ENCODE data around the gene ELAVL3. TPM values are rescaled to one million over a fixed set of nuclear protein-coding genes. Genes with fewer than 3 reads are reported as not detected.

Gene ELAVL3
- total RNA-seq, 4 donors from 2014 or later, result not detected

DNA sequence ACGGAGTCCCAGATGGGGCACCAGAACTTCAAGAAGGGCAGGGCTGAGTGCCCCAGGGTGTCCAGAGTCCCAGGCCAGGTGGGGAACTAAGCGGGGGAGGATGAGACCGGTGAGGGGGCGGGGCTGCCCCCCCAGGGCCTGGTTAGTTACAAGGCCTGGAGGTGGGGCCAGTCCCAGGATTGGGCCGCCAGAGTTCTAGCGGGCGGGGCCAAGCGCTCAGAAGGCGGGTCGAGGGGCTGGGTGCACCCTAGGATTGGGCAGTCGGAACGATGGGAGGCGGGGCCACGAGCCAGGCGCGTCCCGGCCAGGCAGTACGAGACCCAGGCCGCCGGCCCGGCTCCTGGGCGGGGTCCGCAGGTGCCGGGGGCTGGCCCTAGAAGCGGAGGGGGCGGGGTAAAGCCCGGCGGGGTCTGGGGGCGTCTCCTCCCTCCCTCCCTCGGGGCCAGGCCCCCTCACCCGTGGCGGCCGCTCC is 24.2 kb upstream of the ELAVL3 start:
- TF ChIP-seq, protein P1, sequence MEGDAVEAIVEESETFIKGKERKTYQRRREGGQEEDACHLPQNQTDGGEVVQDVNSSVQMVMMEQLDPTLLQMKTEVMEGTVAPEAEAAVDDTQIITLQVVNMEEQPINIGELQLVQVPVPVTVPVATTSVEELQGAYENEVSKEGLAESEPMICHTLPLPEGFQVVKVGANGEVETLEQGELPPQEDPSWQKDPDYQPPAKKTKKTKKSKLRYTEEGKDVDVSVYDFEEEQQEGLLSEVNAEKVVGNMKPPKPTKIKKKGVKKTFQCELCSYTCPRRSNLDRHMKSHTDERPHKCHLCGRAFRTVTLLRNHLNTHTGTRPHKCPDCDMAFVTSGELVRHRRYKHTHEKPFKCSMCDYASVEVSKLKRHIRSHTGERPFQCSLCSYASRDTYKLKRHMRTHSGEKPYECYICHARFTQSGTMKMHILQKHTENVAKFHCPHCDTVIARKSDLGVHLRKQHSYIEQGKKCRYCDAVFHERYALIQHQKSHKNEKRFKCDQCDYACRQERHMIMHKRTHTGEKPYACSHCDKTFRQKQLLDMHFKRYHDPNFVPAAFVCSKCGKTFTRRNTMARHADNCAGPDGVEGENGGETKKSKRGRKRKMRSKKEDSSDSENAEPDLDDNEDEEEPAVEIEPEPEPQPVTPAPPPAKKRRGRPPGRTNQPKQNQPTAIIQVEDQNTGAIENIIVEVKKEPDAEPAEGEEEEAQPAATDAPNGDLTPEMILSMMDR (IDR thresholded peaks at IDR 0.05), result no peak
- no peak for TF ChIP-seq POLR2A (IDR thresholded peaks at IDR 0.05)
- 1 to 2% methylated on average over 6 of the region's 33 CpGs for WGBS, 2 donors
- DNase-seq (ENCODE audit: low spot score in 2 of 2), result peak; percentile 95 to 99
- intact Hi-C loops (cut with DNase I; ENCODE audit: low total_unique reads), result no loop called here
- H3K4me3 ChIP-seq (ENCODE audit: low read depth, poor library complexity, severe bottlenecking), result peak overlapping the region; percentile 73

DNA sequence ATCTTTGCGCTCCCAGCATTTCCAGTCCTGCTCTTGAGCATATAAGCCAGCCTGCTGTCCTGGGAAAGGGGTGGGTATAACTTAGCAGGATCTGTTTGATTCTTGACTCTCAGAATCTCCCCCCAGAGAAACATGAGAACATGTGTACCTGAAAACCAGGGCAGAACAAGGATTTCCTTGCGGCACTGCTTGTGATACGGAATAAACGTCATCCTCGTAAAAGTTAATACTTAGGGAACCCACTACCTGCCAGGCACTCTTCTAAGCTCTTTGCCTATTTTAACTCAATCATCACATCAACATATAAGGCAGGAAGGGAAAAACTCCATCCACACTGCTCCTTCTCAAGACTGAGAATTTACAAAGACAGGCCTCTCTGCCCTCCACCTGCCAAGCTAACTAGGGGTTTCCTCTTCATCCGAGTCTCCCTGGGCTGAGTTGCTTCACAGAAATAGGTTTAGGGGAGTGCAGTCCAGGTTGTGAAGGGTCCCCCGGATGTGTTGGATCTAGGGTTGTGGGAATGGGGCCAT is 23.7 kb upstream of the ELAVL3 start:
- no peak for DNase-seq (ENCODE audit: low spot score in 2 of 2)
- intact Hi-C loops (cut with DNase I; ENCODE audit: low total_unique reads), result no loop called here
- WGBS, 2 donors, result 35 to 40% methylated on average over 7 of the region's 7 CpGs
- H3K4me3 ChIP-seq (ENCODE audit: low read depth, poor library complexity, severe bottlenecking), result no peak overlapping the region
- TF ChIP-seq, protein P1 (IDR thresholded peaks at IDR 0.05), result no peak
- no peak for TF ChIP-seq POLR2A (IDR thresholded peaks at IDR 0.05)

DNA sequence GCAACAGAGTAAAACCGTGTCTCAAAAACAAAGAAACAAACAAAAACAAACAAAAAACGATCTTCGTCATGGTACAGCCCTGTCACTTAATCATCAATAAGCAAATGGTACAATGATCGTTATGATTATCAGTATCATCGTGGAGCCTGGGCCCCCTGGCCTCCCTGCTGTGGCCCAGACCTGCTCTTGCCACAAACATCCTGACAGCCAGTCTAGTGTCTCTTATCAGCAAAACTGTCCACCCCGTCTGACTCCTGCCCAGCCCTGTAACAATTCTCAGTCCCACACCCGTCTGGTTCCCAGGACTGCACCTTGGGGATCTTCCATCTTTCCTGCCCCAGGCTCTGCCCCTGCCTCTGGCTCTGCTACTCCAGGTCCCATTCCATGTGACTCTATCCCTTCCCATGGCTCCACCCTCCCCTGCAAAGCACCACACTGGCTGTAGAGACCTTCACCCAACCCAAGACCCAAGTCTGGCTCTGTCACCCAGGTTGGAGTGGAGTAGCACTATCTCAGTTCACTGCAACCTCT is 19.1 kb upstream of the ELAVL3 start:
- WGBS, 2 donors, result 83 to 84% methylated on average over 7 of the region's 7 CpGs
- intact Hi-C loops (cut with DNase I; ENCODE audit: low total_unique reads), result loop anchor here (10.0 kb wide), 1 partner anchor 85 kb away; no protein-coding TSS in a partner anchor
- TF ChIP-seq, protein P1 (IDR thresholded peaks at IDR 0.05), result no peak
- no peak for TF ChIP-seq POLR2A (IDR thresholded peaks at IDR 0.05)
- DNase-seq (ENCODE audit: low spot score in 2 of 2), result no peak
- no peak overlapping the region for H3K4me3 ChIP-seq (ENCODE audit: low read depth, poor library complexity, severe bottlenecking)

DNA sequence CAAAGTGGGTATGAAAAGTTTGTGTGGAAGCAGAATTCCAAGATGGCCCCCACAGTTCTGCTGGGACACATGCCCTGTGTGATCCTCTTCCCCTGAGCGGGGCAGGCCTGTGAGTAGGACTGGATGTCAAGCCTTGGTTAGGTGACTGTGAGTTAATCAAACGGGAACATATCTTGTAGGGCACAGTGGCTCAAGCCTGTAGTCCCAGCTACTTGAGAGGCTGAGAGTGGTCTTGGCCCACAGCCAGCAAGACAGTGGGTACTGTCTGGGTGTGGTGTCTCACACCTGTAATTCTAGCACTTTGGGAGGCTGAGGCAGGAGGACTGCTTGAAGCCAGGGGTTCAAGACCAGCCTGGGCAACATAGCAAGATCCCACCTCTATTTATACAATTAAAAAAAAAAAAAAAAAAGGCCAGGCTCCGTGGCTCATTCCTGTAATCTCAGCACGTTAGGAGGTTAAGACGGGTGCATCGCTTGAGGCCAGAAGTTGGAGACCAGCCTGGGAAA is 18.4 kb upstream of the ELAVL3 start:
- 90 to 97% methylated on average over 6 of the region's 6 CpGs for WGBS, 2 donors
- TF ChIP-seq POLR2A (IDR thresholded peaks at IDR 0.05), result no peak
- TF ChIP-seq, protein P1 (IDR thresholded peaks at IDR 0.05), result no peak
- no peak for DNase-seq (ENCODE audit: low spot score in 2 of 2)
- no peak overlapping the region for H3K4me3 ChIP-seq (ENCODE audit: low read depth, poor library complexity, severe bottlenecking)
- intact Hi-C loops (cut with DNase I; ENCODE audit: low total_unique reads), result loop anchor here (10.0 kb wide), 1 partner anchor 86 kb away; no protein-coding TSS in a partner anchor

DNA sequence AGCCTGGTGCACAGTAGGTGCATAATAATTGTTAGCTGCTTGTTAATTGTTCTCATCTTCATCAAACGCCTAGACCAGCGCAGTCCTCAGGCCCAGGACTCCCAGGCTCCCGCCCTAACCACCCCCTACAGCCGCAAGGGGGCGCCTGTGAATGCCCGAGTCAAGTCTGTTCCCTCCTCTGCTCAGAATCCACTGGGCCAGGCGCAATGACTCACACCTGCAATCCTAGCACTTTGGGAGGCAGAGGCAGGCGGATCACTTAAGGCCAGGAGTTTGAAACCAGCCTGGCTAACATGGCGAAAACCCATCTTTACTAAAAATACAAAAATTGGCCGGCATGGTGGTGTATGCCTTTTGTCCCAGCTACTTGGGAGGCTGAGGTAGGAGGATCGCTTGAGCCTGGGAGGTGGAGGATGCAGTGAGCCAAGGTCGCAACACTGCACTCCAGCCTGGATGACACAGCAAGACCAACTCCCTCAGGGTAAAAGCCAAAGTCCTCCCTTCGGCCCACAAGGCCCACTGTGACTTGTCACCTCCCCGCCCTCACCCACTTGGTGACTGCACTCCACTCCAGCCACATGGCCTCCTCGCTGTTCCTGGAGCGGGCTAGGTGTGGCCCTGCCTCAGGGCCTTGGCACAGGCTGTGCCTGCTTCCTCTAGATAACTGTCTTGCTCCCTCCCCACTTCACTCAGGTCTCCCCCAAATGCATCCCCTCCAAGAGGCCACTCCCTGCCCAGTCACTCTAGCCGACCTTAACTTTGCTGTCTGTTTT is 15.7 kb upstream of the ELAVL3 start:
- intact Hi-C loops (cut with DNase I; ENCODE audit: low total_unique reads), result loop anchor here (10.0 kb wide), 1 partner anchor 88 kb away; no protein-coding TSS in a partner anchor
- H3K4me3 ChIP-seq (ENCODE audit: low read depth, poor library complexity, severe bottlenecking), result no peak overlapping the region
- DNase-seq (ENCODE audit: low spot score in 2 of 2), result peak in 1 of 2 donors; percentile 91
- WGBS, 2 donors, result 69 to 77% methylated on average over 17 of the region's 17 CpGs
- TF ChIP-seq POLR2A (IDR thresholded peaks at IDR 0.05), result no peak
- TF ChIP-seq, protein P1 (IDR thresholded peaks at IDR 0.05), result no peak

Data from lower leg skin (tissue), 4 donors.